Right hindlimb (tissue), 1 donor: ENCODE measurements around the gene HECTD4.
"Not testable (repeated sequence)": the region's sequence is repeated elsewhere in the genome, so short reads cannot be mapped to it uniquely, and the experiment has no call there.

Experiments used
- DNase-seq: peaks from one replicate; pipeline ENCODE4 v3.0.0-alpha.2; 2018

Gene HECTD4

GRCh38 chr12:112381883-112382796 lies at the start of gene HECTD4:
TSS of gene HECTD4 (minus strand) at chr12:112382431. CDS start at chr12:112382128, 303 bp downstream.
- peak; percentile 94 for DNase-seq

DNA sequence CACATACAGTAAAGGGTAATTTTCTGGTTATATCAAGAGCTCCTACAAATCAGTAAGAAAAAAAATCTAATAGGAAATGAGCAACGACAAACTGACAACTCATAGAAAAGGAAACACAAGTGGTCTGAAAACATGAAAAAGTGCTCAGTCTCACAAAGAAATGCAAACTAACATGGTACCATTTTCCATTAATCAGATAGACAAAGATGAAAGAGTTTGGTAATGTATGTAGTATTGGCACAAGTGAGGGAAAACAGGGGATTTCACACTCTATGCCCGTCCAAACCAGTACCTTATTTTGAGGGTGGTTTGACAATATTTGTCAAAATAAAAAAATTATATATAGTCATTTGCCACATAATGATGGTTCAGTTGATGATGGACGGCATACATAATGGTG lies 49.7 kb upstream of the HECTD4 start:
- DNase-seq: no peak

- DNase-seq: no peak
Observed at GRCh38 chr12:112430929-112431328, 48.7 kb upstream of the HECTD4 start.

DNA sequence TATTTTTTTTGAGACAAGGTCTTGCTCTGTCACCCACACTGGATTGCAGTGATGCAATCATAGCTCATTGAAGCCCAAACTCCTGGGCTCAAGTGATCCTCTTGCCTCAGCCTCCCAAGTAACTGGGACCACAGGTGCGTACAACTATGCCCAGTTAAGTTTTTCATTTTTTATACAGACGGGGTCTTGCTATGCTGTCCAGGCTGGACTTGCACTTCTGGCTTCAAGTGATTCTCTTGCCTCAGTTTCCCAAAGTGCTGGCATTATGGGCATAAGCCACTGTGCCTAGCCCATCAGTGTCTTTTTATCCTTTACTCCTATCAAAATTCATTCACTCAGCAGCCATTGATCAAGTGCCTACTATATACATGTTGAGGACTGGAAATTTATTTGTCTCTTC lies 45.5 kb upstream of the HECTD4 start:
- DNase-seq: no peak

GRCh38 chr12:112425582-112426382 lies 43.6 kb upstream of the HECTD4 start:
- DNase-seq: no peak

DNA sequence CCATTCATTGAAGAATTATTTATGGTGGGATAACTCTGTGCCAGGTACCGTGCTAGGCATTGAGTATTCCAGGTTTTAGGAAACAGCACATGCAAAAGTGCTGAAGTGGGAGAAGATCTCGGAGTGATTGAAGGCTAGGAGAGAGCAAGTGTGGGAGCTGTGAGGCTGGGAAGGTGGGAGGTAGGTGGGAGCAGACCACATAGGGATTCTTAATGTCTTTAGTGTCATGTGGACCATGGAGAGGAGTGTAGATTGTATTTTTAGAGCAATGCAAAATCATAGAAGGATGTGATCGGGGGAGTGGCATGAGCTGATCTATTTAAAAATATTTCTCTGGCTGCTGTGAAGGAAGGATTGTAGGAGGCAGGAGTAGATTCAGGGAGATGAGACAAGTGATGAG lies 41.9 kb upstream of the HECTD4 start:
- no peak for DNase-seq

DNA sequence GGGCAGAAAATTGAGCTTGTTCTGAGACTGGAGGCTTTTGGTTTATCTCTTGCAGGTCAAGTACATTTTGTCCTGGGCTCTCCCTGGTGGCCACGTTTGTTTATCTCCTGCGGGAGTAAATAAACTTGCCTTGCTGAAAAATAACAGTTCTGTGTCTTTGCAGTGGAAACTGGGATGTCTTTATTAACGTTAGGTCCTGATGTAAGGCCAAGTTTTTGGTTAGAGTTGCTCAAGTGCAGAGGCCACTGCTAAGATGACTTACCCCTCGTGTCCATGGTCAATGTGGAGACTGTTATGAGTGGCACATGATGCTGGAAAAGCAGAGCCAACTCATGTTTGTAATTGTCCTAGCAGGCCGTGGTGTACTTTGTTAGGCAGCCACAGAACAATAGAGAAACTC lies 40.3 kb upstream of the HECTD4 start:
- DNase-seq: no peak

GRCh38 chr12:112421363-112421762 lies 39.1 kb upstream of the HECTD4 start:
- DNase-seq: no peak

DNA sequence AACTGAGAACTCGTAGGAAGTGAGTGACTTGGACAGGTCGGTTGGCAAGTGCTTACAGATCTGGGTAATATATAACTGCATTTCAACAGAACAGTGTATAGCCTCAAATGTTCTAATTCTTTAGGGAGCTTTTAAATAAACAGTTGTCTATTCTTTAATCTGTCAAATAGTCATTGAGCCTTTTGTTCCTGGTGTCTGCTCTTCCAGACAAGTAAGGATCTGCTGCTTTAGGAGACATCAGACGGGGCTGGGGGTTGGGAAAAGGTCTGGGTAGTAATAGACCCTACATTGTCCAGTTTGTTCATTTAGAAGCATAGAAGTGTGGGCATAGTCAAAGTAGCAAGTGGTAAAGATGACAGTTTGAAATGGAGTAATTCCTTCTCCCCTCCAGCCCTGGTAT lies 38.5 kb upstream of the HECTD4 start:
- no peak for DNase-seq

DNA sequence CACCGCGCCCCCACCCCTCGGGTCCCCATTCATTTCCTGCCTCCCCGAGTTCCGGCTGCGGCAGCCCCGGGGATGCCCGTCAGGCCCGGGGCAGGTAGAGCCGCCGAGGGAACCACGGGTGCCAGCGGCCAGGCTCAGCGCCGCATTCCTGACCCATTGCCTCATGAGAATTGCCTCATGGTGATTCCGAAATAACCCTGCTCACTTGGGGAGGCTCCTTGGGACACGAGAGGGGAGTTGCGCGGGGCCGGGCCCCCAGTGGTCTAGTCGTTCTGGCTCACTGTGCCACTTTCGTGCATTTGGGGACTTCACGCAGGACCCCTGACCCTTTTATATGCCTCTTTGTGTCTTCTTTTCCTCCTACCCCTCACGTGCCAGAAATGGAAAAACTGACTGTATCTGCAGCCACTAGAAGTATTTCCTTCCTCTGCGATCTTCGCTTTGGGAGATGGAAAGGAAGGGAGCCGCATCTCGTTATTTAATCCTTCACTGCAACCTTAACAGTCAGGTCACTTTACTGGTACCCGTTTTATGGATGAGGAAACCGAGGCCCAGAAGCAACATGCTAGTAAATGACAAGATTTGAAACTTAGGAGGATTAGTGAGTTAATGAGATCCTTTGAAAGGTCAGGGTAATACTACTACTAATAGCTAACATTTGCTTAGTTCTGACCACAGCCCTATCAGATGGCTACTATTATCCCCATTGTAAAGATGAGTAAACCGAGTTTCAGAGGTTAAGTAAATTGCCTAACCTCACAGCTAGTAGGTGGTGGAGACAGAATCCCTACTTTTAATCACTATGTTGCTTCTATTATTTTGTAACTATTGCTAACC lies 37.3 kb upstream of the HECTD4 start:
- DNase-seq: peak; percentile 66

DNA sequence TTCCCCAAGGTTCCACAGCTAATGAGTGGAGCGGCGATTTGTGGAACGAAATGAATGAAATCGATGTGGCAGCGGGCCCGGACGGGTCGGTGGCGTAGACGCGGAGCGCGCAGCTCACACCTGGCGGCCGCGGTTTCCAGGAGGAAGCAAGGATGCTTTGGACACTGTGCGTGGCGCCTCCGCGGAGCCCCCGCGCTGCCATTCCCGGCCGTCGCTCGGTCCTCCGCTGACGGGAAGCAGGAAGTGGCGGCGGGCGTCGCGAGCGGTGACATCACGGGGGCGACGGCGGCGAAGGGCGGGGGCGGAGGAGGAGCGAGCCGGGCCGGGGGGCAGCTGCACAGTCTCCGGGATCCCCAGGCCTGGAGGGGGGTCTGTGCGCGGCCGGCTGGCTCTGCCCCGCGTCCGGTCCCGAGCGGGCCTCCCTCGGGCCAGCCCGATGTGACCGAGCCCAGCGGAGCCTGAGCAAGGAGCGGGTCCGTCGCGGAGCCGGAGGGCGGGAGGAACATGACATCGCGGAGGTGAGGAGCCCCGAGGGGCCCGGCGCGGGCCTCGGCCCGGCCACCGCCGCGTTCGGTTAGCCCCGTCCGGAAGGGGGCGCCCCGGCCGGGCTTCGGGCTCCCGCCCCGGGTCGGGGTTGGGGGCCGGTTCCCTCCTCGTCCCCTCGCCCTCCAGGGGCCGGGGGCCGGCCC lies 36.5 kb upstream of the HECTD4 start, which contains the start of gene PTPN11:
TSS of gene PTPN11 (plus strand) at position 340 of the 689 bp plus-strand sequence. CDS start at position 505, 165 bp downstream.
- DNase-seq: peak; percentile 94

- no peak for DNase-seq
Observed at GRCh38 chr12:112418273-112418607, 36.0 kb upstream of the HECTD4 start.

- DNase-seq: not testable (repeated sequence)
Observed at GRCh38 chr12:112415457-112415856, 33.2 kb upstream of the HECTD4 start.

DNA sequence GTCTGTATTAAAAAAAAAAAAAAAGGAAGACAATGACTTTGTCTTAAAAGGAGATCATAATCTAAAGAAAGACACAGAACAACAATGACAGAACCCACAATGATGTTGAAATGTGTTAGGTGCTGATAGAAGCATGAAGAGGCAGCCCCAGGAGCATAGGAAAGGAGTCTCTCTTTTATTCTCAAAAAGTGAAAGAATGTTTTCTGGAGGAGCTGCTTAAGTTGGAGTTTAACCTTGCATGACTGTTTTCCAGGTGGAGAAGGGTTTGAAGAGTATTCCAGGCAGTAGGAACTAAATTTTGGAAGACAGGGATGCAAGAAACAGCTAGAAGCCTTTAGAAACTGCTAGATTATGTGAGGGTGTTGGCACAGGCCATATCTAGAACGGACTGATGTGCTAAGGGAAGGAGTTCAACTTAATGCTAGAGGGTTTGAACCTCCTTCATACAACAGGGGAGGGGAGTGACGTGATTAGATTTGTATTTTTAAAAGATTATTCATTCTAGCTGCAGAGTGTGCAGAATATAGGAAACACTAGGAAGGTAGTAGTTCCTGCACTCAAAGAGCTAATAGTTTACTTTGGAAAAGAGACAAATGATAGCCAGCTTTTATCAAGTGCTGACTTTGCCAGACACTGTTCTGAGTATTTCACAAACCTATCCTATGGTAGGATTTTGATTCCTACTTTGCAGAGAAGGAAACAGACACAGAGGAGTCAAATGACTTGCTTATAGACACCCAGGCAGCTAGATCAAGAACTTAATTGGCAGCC lies 31.8 kb upstream of the HECTD4 start:
- no peak for DNase-seq

DNA sequence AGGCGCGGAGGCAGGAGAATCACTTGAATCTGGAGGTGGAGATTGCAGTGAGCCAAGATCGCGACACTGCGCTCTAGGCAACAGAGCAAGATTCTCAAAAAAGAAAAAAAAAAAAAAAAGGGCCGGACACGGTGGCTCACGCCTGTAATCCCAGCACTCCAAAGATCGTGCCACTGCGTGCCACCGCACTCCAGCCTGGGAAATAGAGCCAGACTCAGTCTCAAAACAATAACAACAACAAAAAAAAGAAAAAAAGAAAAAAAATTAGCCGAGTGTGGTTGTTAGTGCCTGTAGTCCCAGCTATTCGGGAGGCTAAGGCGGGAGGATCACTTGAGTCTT lies 27.6 kb upstream of the HECTD4 start:
- no peak for DNase-seq

GRCh38 chr12:112409064-112409905 lies 27.1 kb upstream of the HECTD4 start, which contains the start of gene RPL6:
TSS of gene RPL6 (minus strand) at chr12:112409605. CDS start at chr12:112408656, 949 bp downstream.
- DNase-seq: peak; percentile 88

DNA sequence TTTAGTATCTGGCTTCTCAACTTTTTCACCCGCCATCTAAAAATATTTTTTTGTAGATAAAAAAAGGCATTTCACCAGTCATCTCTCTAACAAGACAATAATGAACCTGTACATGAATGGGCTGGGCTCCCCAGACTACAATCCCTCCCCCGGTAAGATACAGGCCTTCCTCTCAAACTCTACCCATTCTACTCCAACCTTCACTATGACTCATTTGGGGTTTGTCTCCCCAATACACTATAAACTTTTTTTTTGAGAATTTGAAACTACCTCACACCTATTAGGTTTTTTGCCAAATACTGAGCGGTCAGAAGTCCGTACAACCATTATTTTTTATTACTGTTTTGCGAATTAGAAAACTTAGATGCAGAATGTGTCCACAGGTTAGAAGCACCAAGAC lies 26.4 kb upstream of the HECTD4 start:
- DNase-seq: no peak

DNA sequence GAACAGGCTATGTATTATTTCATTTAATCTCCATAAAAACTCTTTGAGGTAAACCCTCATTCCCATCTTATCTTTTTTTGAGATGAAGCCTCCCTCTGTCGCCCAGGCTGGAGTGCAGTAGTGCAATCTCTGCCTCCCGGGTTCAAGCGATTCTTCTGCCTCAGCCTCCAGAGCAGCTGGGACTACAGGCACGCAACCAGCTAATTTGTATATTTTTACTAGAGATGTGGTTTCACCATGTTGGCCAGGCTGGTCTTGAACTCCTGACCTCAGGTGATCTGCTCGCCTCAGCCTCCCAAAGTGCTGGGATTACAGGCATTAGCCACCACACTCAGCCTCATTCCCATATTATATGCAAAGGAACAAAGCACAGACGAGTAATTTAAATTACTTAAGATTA lies 25.5 kb upstream of the HECTD4 start:
- not testable (repeated sequence) for DNase-seq

GRCh38 chr12:112406519-112407488 lies 24.6 kb upstream of the HECTD4 start:
- DNase-seq: no peak
